IPS-11a (cell line): ENCODE measurements around the gene FSHB.
"Not testable (repeated sequence)": the region's sequence is repeated elsewhere in the genome, so short reads cannot be mapped to it uniquely, and the experiment has no call there.

ENCODE experiments used
- H3K4me3 ChIP-seq: one replicate; pipeline ENCODE4 v1.5.1; 2013; ENCODE audit warnings: low read depth, low read length, control low read depth

FSHB gene

DNA sequence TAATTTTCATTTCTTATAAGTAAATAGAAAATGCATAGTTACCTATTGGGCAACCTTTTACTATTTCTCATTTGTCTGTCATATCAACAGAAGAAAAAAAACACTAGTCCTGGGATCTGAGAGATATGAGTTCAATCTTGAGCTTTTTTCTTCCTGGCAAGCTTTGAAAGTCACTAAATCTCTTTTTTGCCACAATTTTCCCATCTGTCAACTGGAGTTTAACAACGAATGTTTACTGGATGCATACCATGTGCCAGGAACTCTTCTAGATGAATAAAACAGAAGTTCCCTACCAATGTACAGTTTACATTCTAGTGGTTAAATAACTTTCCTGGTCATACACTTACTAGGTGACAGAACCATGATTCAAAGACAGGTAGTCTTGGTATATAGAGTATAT lies 31.0 kb downstream of the FSHB start:
- no peak overlapping the region for H3K4me3 ChIP-seq

- H3K4me3 ChIP-seq = not testable (repeated sequence)
Measured at GRCh38 chr11:30268638-30269037, 37.8 kb downstream of the FSHB start.

DNA sequence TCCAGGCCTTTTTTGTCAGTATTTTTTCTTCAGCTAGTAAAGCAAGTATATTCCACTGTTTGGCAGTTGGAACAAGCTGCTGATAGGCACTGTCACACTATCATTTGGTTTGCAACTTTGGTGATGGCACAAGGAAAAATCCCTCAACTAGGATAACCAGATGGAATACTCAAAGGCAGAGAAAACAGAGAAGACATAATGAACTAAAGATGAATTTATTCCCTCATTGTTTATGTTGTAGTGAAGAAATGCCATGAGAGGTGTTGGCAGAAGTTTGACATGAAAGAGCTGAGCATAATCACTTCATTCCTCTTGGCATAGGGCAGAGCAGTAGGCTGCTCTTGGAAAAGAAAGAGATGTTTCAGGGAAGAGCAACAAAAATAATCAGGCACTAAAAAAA lies 39.9 kb downstream of the FSHB start:
- no peak overlapping the region for H3K4me3 ChIP-seq

DNA sequence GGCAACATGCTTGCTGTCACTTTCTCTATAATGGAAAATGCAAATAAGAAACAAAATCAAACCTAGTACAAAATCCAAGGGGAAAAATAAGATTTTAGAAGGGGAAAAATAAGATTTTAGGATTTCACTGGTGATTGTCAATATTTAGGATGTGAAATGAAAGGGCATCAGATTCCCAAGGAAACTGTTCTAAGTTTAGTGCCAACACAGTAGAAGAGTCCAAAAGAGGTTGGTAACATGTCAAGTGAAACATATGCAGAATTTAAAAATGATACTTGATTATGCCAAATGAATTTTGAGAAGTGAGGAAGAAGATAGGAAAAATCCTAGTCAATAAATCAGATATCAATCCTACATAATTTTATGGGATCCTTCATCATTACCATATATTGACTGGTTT lies 46.4 kb downstream of the FSHB start:
- no peak overlapping the region for H3K4me3 ChIP-seq

DNA sequence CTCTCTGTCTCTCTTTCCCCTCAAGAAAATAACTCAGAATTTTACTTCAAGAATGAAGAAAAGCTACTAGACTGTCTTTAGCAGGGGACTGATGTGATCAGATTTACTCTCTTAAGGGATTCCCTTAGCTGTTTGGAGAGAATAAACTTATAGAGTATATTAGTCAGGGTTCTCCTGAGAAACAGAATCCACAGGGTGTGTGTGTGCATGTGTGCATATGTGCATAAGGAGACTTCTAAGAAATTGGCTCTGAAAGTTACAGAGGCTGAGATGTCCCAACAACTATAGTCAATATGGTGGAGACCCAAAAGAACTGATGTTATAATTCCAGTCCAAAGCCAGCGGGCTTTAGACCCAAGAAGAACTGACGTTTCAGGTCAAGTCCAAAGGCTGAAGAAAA lies 49.0 kb downstream of the FSHB start:
- no peak overlapping the region for H3K4me3 ChIP-seq

DNA sequence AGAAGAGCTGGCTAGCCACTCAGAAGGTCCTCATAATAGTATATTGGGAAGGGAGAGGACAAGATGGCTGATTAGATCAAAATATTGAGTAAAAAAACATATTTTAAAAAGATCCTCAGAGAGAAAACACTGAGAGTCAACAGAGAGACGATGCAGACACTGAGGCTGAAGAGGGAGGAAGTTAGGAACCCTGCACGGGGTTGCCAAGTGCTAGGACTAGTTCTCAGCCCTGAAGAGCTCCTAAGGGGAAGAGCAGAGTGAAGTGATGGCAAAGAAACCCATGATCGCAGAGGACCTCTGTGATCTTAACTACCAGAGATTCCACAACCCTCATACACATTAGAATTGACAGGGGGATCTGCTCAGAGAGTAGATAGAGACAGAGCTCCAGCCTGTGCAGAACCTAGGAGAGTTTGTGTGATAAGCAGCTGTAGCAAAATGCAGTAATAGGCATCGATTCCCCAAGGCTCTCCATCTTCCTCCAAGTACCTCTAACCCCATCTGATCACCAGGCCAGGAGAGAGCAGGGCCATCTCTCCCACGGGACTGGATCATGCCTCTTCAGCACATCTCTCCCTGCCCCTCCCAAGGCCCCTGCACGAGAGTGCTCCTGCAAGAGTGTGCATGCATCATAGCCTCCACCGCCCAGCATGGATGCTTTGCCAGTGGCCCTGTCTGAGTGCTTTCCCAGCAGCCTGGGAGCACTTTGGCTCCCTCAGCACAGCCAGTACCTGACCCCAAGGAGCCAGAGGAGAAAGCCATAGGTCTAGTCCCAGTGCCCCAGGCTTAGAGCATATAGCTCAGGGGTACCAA lies 50.9 kb downstream of the FSHB start:
- no peak overlapping the region for H3K4me3 ChIP-seq

GRCh38 chr11:30282289-30282631 lies 51.4 kb downstream of the FSHB start:
- no peak overlapping the region for H3K4me3 ChIP-seq
